Hematopoietic multipotent progenitor cell treated with erythropoietin and hydrocortisone succinate and interleukin-3 and kit ligand, for 8 days (in vitro differentiated cells): Measurements from ENCODE around the gene PDLIM5.
A peak's percentile ranks its signal among the peaks of the same experiment; 100 is the strongest.
"Not testable (repeated sequence)": the region's sequence is repeated elsewhere in the genome, so short reads cannot be mapped to it uniquely, and the experiment has no call there.

Experiments
- DNase-seq: peaks from one replicate; pipeline ENCODE4 v3.0.0-alpha.2; 2015

The PDLIM5 gene

GRCh38 chr4:94533405-94534223, 81.9 kb downstream of the PDLIM5 start:
- peak; percentile 47 for DNase-seq

GRCh38 chr4:94534401-94535312, 82.9 kb downstream of the PDLIM5 start:
- DNase-seq, result peak; percentile 34

GRCh38 chr4:94536049-94536448, 84.3 kb downstream of the PDLIM5 start:
- DNase-seq, result no peak

- no peak for DNase-seq
These were observed 85.1 kb downstream of the PDLIM5 start for GRCh38 chr4:94536649-94537469.

- no peak for DNase-seq
These were observed 86.3 kb downstream of the PDLIM5 start for GRCh38 chr4:94537921-94538628.

- no peak for DNase-seq
These were observed 88.7 kb downstream of the PDLIM5 start for GRCh38 chr4:94540476-94540875.

- DNase-seq, result no peak
These were observed 93.1 kb downstream of the PDLIM5 start for GRCh38 chr4:94544811-94545210.

GRCh38 chr4:94545296-94545695, 93.6 kb downstream of the PDLIM5 start:
- DNase-seq, result no peak

GRCh38 chr4:94546949-94547348, 95.2 kb downstream of the PDLIM5 start:
- no peak for DNase-seq

GRCh38 chr4:94548571-94548970, 96.8 kb downstream of the PDLIM5 start:
- peak; percentile 67 for DNase-seq

- DNase-seq, result peak; percentile 93
These were observed 98.6 kb downstream of the PDLIM5 start for GRCh38 chr4:94550352-94550751.

- no peak for DNase-seq
These were observed 99.1 kb downstream of the PDLIM5 start for GRCh38 chr4:94550851-94551250.

- DNase-seq, result no peak
These were observed 100.2 kb downstream of the PDLIM5 start for GRCh38 chr4:94551643-94552564.

GRCh38 chr4:94556047-94556446, 104.3 kb downstream of the PDLIM5 start:
- DNase-seq, result not testable (repeated sequence)

GRCh38 chr4:94557632-94558031, 105.9 kb downstream of the PDLIM5 start:
- DNase-seq, result not testable (repeated sequence)

GRCh38 chr4:94558392-94558904, 106.7 kb downstream of the PDLIM5 start:
- no peak for DNase-seq

GRCh38 chr4:94559351-94559806, 107.6 kb downstream of the PDLIM5 start:
- DNase-seq, result no peak

GRCh38 chr4:94561249-94562024, 109.7 kb downstream of the PDLIM5 start:
- DNase-seq, result no peak

GRCh38 chr4:94562285-94562684, 110.5 kb downstream of the PDLIM5 start:
- DNase-seq, result no peak

GRCh38 chr4:94564252-94564651, 112.5 kb downstream of the PDLIM5 start:
- DNase-seq, result no peak
